ENCODE data around the gene SH3RF2. TPM values are rescaled to one million over a fixed set of nuclear protein-coding genes. Genes with fewer than 3 reads are reported as not detected.

Gene SH3RF2
- total RNA-seq, 1 experiment from 2014 or later = 1.7 TPM

DNA sequence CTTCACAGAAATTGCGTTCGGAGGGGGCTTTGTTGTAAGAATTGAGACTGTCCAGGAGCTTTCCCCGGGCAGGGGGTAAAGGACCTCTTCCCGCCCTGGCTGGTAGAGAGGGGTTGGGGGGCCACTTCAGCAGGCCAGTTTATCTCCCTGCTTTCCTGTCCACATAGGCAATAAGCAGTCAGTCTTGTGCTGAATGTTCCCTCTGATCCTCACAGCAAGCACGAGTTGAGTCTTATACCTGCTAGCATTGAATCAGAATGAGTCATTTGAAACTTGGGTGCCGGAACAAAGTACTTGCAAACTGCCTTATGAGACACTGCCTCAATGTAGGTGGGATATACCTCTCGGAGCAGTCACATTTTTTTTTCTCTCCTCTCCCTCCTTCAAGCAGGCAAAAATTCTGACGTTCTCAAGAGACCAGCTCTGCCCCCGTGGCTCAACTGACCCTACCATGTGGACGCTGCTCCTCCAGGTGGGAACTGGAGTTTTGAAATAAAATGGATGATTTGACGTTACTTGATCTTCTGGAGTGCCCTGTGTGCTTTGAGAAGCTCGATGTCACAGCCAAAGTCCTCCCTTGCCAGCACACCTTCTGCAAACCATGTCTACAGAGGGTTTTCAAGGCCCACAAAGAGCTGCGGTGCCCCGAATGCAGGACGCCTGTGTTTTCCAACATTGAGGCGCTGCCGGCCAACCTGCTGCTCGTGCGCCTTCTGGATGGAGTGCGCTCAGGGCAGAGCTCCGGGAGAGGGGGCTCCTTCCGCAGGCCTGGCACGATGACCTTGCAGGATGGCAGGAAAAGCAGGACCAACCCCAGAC lies 1.3 kb downstream of the SH3RF2 start:
- no peak overlapping the region; the same call in 1 of the 2 replicates for H3K4me3 ChIP-seq (ENCODE audit: insufficient read depth, low read depth, low read length)
- DNase-seq = peak; percentile 46
- no peaks in the 10 kb centered on the region for H3K36me3 ChIP-seq (replicated peaks; ENCODE audit: control insufficient read depth, insufficient read depth, low read length)
- H3K27me3 ChIP-seq (ENCODE audit: control insufficient read depth, insufficient read depth, low read length) = no peaks in the 10 kb centered on the region; the same call in 1 of the 2 replicates

DNA sequence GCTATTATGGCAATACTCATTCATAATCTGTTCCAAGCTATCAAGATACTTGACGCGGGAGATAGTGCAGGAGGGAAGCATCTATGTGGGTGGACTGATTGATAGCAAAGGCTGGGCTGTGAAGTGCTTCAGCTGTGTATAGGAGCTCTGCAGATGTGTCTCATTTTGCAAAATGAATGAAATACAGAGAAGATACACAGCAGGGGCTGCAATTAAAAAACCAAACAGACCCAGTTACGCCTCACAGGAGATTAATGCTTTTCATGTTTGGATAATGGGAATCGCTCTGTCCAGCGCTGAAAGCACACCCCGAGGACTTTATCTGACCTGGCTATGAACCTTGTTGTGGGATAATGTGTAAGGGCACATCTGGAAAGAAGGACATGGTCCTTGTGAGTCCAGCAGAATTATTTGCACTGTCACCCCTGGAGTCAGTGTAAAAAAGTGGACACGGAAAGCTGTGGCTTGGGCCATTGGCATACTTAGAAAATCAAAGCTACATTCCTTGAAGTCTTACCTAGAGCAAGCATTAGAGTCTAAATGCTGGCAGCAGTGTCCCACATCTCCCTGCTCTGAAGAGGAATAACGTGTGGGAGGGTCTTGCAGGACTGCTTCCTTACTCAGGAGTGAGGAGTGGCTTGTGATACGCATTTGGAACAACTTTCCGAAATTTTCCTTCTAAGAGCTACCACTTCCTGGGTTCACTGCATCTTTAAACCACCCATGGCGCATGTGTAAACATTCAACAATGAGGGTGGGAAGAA lies 2.6 kb downstream of the SH3RF2 start:
- Histone ChIP-seq H3K4me3 (ENCODE audit: insufficient read depth, low read depth, low read length) (no peak overlapping the region), H3K36me3 (replicated peaks; ENCODE audit: control insufficient read depth, insufficient read depth, low read length) (no peaks in the 10 kb centered on the region), H3K27me3 (ENCODE audit: control insufficient read depth, insufficient read depth, low read length) (no peaks in the 10 kb centered on the region; the same call in 1 of the 2 replicates)
- no peak for DNase-seq

DNA sequence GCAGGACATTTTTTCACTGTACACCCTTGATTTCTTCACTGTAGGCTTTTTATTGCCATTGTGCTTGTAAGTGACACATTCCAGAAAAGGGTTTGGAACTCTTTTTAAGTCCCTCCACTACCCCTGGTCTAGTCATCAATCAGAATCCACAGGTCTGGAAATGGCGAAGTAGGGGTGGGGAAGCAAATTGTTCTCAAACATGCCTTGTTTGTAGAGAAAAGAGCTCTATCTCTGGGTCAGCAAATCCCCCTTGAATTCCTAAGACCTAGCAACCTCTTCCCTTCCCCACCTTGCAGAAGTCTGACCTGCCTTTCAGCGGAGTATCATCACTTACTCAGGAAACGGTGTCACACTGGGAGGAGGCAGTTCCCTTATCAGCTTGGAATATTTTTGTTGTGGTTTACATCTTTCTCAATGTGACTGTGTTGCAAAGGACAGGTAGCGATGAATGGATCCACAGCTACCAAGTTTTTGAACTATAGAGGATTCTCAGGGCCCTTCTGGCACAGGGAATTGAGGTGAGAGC lies 3.2 kb downstream of the SH3RF2 start:
- H3K4me3 ChIP-seq (ENCODE audit: insufficient read depth, low read depth, low read length) = no peak overlapping the region
- no peak for DNase-seq
- H3K27me3 ChIP-seq (ENCODE audit: control insufficient read depth, insufficient read depth, low read length) = no peaks in the 10 kb centered on the region; the same call in 1 of the 2 replicates
- H3K36me3 ChIP-seq (replicated peaks; ENCODE audit: control insufficient read depth, insufficient read depth, low read length) = no peaks in the 10 kb centered on the region

DNA sequence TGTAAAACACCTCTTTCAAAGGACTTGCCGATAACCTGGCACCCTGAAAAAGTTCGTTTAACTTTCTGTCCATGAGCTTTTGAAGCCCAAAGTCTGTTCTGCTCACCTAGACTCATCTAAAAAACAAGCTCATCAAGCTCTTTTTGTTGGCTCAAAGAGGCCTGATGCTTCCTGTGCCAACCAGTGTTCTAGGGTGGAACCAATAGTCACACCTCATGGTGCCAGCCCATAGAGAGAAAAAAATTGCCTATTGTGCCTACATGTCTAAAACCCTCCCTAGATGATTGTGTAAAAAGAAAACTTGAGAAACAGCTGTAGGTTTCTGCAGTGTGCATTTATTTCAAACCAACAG lies 4.7 kb downstream of the SH3RF2 start:
- H3K36me3 ChIP-seq (replicated peaks; ENCODE audit: control insufficient read depth, insufficient read depth, low read length) = no peaks in the 10 kb centered on the region

DNA sequence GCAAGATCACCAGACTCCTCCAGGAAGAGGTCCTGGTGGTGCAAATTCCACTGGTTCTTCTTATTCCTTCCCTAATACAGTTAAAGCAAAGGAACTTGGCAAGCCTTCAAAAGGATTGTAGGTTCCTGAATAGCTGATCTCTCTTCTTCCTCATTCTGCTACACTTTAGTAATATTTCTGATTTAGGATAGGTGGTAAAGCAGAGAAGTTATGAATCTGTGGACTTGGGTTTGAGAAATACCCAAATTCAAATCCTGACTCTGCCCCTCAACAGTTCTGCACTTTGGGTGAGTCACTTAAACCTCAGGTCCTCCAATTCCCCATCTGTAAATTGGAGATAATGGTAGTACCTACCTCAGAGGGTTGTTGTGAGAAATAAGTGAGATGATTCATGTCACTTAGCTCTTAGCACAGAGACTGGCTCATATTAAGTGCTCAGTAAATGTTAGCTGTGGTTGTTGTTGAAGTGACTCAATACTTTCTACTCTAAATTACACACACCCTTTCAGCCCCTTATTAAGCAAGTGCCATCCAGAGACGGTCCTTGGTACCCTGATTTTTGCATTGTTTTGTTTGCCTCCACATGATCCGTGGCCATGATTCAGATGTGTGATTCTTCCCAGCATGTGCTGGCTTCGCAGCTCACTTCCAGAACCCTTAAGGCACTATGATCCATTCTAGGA lies 5.2 kb downstream of the SH3RF2 start:
- Histone ChIP-seq H3K27me3 (ENCODE audit: control insufficient read depth, insufficient read depth, low read length) (no peaks in the 10 kb centered on the region; the same call in 1 of the 2 replicates), H3K36me3 (replicated peaks; ENCODE audit: control insufficient read depth, insufficient read depth, low read length) (no peaks in the 10 kb centered on the region), H3K4me3 (ENCODE audit: insufficient read depth, low read depth, low read length) (no peak overlapping the region)
- no peak for DNase-seq

More for the DNA sequence above, 4.7 kb downstream of the SH3RF2 start:
- H3K4me3 ChIP-seq (ENCODE audit: insufficient read depth, low read depth, low read length) = no peak overlapping the region
- no peaks in the 10 kb centered on the region; the same call in 1 of the 2 replicates for H3K27me3 ChIP-seq (ENCODE audit: control insufficient read depth, insufficient read depth, low read length)
- no peak for DNase-seq

DNA sequence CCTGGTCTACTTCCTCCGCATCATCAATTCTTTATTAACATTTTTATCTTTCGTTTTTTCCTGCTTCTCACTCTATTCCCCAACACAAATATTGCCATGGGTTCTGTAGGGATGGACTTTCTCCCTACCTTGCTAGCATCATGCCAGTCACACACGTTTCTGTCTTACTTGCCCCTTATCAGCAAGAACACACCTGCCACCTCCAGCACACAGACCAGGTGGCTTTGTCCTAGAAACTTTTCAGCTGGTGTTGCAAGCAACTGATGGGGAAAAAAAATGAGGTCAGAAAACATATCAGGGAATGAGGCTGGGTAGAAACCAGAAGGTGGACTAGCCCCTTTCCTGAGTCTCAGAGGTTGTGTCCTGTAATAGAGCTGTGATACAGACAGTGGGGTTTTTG lies 5.8 kb downstream of the SH3RF2 start:
- Histone ChIP-seq H3K27me3 (ENCODE audit: control insufficient read depth, insufficient read depth, low read length) (no peaks in the 10 kb centered on the region; the same call in 1 of the 2 replicates), H3K36me3 (replicated peaks; ENCODE audit: control insufficient read depth, insufficient read depth, low read length) (no peaks in the 10 kb centered on the region), H3K4me3 (ENCODE audit: insufficient read depth, low read depth, low read length) (no peak overlapping the region)
- DNase-seq = no peak

DNA sequence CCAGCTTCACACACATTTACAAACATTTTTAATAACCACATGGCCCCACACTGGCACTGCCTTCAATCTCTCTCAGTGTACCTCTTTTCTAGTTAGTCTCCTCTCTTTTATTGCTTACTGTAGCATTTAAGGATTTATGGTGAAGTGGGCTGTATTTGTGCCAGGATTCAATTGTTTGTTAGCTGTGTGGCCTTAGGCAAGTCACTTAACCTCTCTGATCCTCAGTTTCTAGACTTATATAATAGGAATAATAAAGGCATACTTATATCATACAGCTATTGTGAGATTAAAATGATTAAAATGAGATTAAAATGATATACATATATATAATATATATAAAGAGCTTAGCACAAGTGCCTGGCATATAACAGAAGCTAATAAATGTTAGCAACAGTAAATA lies 6.4 kb downstream of the SH3RF2 start:
- Histone ChIP-seq H3K27me3 (ENCODE audit: control insufficient read depth, insufficient read depth, low read length) (no peaks in the 10 kb centered on the region; the same call in 1 of the 2 replicates), H3K4me3 (ENCODE audit: insufficient read depth, low read depth, low read length) (no peak overlapping the region), H3K36me3 (replicated peaks; ENCODE audit: control insufficient read depth, insufficient read depth, low read length) (no peaks in the 10 kb centered on the region)
- no peak for DNase-seq

DNA sequence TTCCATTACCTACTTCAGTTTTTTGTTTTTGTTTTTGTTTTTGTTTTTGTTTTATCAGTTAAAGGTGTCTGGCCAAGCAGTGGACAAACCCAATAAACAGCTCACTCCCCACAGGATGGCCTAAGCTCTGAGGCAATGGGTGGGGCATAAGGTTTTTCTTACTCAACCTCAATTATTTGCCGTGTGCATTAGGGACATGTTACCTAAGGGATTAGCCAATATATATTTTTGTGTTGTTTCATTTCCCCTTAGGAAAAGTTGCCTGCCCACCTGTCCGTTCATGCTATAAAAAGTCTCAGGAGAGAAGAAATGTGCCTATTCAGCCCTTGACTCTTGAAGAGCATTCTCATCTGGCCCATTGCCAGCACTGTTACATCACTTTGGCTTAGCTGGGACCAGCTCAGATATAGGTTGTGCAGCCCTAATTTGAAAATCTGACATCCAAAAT lies 7.3 kb downstream of the SH3RF2 start:
- Histone ChIP-seq H3K4me3 (ENCODE audit: insufficient read depth, low read depth, low read length) (no peak overlapping the region), H3K36me3 (replicated peaks; ENCODE audit: control insufficient read depth, insufficient read depth, low read length) (no peaks in the 10 kb centered on the region), H3K27me3 (ENCODE audit: control insufficient read depth, insufficient read depth, low read length) (no peaks in the 10 kb centered on the region)
- no peak for DNase-seq

DNA sequence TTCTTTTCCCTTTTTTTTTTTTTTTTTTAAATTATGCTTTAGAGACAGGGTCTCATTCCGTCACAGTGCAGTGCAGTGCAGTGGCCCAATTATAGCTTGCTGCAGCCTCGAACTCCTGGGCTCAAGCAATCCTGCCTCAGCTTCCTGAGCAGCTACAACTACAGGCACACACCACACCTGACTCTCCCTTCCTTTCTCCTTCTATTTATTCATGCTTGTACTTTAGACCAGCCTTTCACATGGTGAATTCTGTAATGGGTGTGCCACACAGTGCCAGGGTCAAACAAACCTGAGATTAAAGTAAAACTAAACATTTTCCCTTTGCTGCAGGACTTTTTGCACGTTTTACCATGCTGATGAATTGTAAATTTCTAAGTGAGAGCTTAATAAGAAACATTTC lies 8.0 kb downstream of the SH3RF2 start:
- H3K4me3 ChIP-seq (ENCODE audit: insufficient read depth, low read depth, low read length) = no peak overlapping the region
- no peak for DNase-seq
- H3K36me3 ChIP-seq (replicated peaks; ENCODE audit: control insufficient read depth, insufficient read depth, low read length) = no peaks in the 10 kb centered on the region
- no peaks in the 10 kb centered on the region for H3K27me3 ChIP-seq (ENCODE audit: control insufficient read depth, insufficient read depth, low read length)

DNA sequence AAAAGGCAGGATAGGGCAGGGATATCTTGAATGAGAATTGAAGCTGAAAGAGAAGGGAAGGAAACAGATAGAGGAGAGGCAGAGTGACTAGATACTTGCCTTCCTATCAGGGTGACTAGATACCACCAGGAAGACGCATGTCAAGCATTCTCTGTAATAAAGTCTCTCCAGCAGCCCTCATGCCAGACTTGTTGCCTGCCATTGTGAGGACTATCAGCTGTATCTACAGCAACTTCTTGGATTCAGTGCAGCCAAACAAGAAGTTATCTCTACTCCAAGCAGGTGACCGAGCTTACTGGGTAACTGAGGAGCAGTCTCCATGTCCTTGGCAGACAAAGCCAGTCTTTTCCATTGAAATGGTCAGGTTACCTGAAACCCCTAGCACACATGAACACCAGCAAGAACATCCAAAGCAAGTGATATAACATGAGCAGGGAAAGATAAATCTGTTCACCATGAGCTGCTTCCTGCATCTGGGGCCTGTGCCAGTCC lies 9.3 kb downstream of the SH3RF2 start:
- Histone ChIP-seq H3K36me3 (replicated peaks; ENCODE audit: control insufficient read depth, insufficient read depth, low read length) (no peaks in the 10 kb centered on the region), H3K27me3 (ENCODE audit: control insufficient read depth, insufficient read depth, low read length) (no peaks in the 10 kb centered on the region), H3K4me3 (ENCODE audit: insufficient read depth, low read depth, low read length) (no peak overlapping the region)
- DNase-seq = no peak

DNA sequence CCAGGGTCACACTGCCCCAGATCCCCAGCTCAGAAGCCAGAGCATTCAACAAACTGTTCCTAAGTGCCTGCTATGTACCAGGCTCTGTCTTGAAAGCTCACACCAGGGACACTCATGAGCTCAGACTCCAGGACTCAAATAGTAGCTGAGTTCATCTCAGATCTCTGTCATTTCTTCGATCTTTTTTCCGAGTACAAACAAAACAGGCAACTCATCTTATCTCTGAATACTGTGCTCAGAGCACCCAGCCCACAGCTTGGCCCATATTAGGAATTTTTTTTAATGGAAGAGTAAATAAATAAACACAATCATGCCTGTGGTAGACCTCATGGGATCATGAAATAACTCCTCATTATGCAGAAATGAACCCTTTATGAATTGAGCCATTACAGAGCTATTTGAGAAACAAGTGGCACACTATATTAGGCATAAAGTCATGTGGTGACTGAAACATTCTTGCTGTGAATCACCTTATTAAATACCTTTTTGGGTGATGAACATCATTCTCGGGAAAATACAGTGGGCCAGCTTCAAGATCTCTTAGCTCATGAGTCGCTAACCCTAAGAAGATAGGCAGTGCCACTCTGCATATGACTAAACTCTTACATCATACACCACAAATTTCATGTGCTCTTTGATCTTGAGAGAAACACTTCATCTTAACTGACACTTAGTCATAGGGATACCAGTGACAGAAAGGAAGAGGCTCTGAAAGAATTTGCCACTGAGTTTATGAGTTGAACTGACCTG lies 9.9 kb downstream of the SH3RF2 start:
- DNase-seq = no peak
- no peaks in the 10 kb centered on the region for H3K36me3 ChIP-seq (replicated peaks; ENCODE audit: control insufficient read depth, insufficient read depth, low read length)
- H3K27me3 ChIP-seq (ENCODE audit: control insufficient read depth, insufficient read depth, low read length) = no peaks in the 10 kb centered on the region
- H3K4me3 ChIP-seq (ENCODE audit: insufficient read depth, low read depth, low read length) = no peak overlapping the region

DNA sequence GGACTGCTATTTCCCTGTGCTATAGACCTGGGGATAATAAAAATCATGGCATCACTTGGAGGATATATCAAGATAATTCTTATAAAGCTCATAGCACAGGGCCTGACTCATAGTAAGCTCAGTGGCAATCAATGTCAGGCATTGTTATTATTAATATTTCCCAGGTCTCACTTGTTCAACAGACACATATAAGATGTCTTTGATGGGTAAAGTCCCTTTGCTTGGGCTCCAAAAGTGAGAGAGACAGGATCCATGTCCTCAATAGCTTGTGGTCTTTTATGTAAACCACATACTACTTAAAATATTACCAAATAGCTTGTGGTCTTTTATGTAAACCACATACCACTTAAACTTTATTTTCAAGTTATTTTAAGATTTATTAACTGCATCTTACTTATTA lies 11.2 kb downstream of the SH3RF2 start:
- Histone ChIP-seq H3K36me3 (replicated peaks; ENCODE audit: control insufficient read depth, insufficient read depth, low read length) (no peaks in the 10 kb centered on the region), H3K4me3 (ENCODE audit: insufficient read depth, low read depth, low read length) (no peak overlapping the region), H3K27me3 (ENCODE audit: control insufficient read depth, insufficient read depth, low read length) (no peaks in the 10 kb centered on the region)
- no peak for DNase-seq

DNA sequence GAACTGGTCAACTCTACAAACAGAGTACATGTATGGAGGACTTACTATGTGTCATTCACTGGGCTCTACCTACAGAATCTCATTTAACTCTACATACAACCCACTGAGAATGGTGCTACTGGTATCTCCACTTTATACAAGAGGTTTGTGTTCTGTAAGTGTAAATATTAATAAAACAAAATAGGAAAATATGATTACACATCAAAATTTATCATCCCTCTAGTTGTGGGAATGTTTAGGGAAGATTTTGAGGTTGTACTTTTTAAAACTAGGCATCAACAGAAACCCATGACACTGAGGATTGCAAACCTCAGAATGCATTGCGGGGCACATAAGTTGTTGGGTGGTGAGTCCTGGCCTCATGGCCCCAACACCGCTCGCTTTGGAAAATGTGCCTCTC lies 11.7 kb downstream of the SH3RF2 start:
- no peak overlapping the region for H3K4me3 ChIP-seq (ENCODE audit: insufficient read depth, low read depth, low read length)
- no peaks in the 10 kb centered on the region for H3K27me3 ChIP-seq (ENCODE audit: control insufficient read depth, insufficient read depth, low read length)
- no peak for DNase-seq
- no peaks in the 10 kb centered on the region for H3K36me3 ChIP-seq (replicated peaks; ENCODE audit: control insufficient read depth, insufficient read depth, low read length)

DNA sequence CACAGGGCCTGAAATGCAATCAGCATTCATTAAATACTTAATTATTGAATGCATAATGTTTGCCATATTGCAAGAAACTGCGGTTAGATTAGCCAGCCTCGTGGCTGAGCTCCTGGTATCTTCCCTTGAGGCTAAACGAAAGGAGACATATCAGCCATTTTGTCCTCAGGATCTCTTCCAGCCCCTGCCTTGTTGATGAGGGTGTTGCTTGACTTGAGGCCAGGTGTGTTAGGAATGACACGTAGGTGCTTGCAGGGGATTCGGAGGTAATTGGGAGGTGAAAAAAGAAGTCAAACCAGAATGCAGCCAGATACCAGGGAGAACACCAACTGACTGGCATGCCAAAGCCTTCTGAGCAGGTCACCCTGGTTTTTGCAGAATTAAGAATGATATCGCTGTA lies 12.5 kb downstream of the SH3RF2 start:
- Histone ChIP-seq H3K4me3 (ENCODE audit: insufficient read depth, low read depth, low read length) (no peak overlapping the region), H3K27me3 (ENCODE audit: control insufficient read depth, insufficient read depth, low read length) (no peaks in the 10 kb centered on the region), H3K36me3 (replicated peaks; ENCODE audit: control insufficient read depth, insufficient read depth, low read length) (no peaks in the 10 kb centered on the region)
- DNase-seq = no peak
